Ascending aorta (tissue), 2 donors: ENCODE results near the gene FLYWCH1. TPM values are rescaled to one million over a fixed set of nuclear protein-coding genes. Genes with fewer than 3 reads are reported as not detected.
A peak's percentile ranks its signal among the peaks of the same experiment; 100 is the strongest.

Source experiments
- DNase-seq, 2 donors: peaks; one replicate each; pipeline ENCODE4 v3.0.0-alpha.2; 2019; ENCODE audit warnings: low spot score in 2 of 2
- H3K27ac ChIP-seq, 2 donors: fragments of 200-600 bp; sonication (generic); one replicate each; pipeline ENCODE4 v1.5.1; 2016 to 2017; ENCODE audit warnings: mild to moderate bottlenecking in 1 of 2
- H3K27me3 ChIP-seq: fragments of 200-600 bp; sonication (generic); one replicate; pipeline ENCODE4 v1.5.1; 2017
- H3K36me3 ChIP-seq, 2 donors: fragments of 200-600 bp; sonication (generic); one replicate each; pipeline ENCODE4 v1.5.1; 2016
- H3K4me1 ChIP-seq, 2 donors: fragments of 200-600 bp; sonication (generic); one replicate each; pipeline ENCODE4 v1.5.1; 2016 to 2017; ENCODE audit warnings: mild to moderate bottlenecking in 1 of 2
- H3K4me3 ChIP-seq, 2 donors: fragments of 200-600 bp; sonication (generic); one replicate each; pipeline ENCODE4 v1.5.1; 2016 to 2017; ENCODE audit warnings: mild to moderate bottlenecking in 1 of 2
- H3K9me3 ChIP-seq, 2 donors: fragments of 200-600 bp; sonication (generic); one replicate each; pipeline ENCODE4 v1.5.1; 2016
- intact Hi-C: fragments of 100-400 bp; cut with DNase I; formaldehyde crosslinking; loops from one replicate; pipeline ENCODE4 v1.15.1; 2023
- total RNA-seq: library from RNA; depleted of rRNA; stranded (reverse); fragments of >200 nt; gene quantifications from one replicate; pipeline ENCODE4 v1.1.0, GENCODE V29; 2016
- TF ChIP-seq, protein P1 (sequence below), 3 experiments: fragments of 200-600 bp in 2 of 3; fragments of 450-650 bp in 1 of 3; sonication (generic) in 2 of 3; IDR thresholded peaks; one replicate each; pipeline ENCODE4 v1.5.1; 2016 to 2019; ENCODE audit warnings: antibody characterized with exemption in 3 of 3, mild to moderate bottlenecking in 1 of 3, moderate library complexity in 1 of 3

FLYWCH1 gene
- total RNA-seq, 1 donor from 2014 or later = 74.3 TPM

DNA sequence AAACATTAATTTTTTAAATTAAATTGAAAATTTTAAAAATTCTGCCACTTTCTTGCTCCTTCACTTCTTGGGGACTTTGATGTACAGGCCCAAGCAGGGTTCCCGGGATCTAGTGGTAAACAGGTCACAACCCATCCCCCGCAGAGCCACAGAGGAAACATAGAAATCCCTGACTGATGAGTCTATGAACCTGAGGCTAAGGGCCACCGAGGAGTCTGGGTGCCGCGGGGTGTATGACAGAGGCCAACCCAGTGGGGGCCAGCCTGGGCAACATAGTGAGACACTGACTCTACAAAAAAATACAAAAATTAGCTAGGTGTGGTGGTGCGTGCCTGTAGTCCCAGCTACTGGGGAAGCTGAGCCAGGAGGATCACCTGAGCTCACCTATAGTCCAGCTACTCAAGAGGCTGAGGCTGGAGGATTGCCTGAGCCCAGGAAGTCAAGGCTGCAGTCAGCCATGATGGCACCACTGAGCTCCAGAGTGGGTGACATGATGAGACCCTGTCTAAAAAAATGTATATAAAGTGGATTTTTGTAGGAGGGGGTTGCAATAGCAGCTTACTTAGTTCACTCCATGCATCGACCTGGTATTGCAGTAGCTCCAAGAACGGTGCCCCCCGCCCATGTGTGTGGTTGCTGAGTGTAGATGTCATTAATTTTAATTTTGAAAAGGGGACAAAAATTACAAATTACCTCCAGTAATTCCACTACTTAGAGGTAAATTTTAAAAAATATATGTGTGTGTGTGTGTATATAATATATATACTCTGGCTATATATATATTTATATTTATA lies 9.2 kb upstream of the FLYWCH1 start:
- intact Hi-C loops = loop anchor here (10.0 kb wide), 1 partner anchor 252 kb away; no protein-coding TSS in a partner anchor
- Histone ChIP-seq H3K27me3 (no peaks in the 10 kb centered on the region), H3K27ac (no peak overlapping the region), H3K4me3 (no peak overlapping the region), H3K36me3 (peaks cover 0 to 4% of the 10 kb centered on the region in 2 donors), H3K4me1 (peaks cover 0 to 10% of the 10 kb centered on the region in 2 donors), H3K9me3 (no peaks in the 10 kb centered on the region)
- TF ChIP-seq, protein P1, sequence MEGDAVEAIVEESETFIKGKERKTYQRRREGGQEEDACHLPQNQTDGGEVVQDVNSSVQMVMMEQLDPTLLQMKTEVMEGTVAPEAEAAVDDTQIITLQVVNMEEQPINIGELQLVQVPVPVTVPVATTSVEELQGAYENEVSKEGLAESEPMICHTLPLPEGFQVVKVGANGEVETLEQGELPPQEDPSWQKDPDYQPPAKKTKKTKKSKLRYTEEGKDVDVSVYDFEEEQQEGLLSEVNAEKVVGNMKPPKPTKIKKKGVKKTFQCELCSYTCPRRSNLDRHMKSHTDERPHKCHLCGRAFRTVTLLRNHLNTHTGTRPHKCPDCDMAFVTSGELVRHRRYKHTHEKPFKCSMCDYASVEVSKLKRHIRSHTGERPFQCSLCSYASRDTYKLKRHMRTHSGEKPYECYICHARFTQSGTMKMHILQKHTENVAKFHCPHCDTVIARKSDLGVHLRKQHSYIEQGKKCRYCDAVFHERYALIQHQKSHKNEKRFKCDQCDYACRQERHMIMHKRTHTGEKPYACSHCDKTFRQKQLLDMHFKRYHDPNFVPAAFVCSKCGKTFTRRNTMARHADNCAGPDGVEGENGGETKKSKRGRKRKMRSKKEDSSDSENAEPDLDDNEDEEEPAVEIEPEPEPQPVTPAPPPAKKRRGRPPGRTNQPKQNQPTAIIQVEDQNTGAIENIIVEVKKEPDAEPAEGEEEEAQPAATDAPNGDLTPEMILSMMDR (IDR thresholded peaks at IDR 0.05) = no peak
- DNase-seq = no peak

DNA sequence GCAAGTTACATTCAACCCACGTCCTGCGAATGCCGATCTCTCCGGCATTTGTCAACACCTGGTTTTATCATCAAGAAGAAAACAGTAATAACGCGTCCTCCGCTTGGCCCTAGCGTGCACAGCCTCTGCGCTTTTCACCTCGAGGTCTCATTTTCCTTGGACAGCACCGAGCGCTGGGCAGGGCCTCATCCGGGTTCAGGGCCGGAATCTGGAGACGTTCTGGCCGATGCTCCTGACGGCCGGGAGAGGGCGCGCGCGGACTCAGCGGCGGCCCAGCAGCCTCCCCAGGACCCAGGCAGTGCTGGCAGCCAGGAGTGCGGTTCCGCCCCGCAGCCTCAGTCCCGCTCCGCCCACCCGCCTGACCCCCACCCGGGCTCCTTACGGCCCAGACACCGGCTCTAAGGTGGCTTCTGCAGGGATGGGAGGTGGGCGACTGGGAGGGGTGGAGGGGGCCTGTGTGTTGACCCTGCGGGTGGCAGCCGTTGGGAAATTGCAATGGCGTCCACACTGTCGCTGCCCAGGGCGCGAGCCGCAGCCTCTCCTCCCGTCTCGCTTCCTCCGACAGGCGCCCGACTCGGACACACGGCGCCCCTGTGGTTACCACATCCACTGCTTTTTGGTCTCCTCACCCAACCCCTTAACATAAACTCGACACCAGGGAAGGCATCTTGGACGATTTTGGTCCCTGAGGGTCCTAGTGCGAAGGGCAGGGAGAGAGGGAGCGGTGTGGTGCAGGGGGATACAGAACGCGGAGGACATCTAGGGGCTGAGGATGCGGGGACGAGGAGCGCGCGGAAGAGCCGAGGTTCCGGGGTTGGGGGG lies 7.4 kb upstream of the FLYWCH1 start:
- H3K27me3 ChIP-seq = no peaks in the 10 kb centered on the region
- intact Hi-C loops = loop anchor here (1.0 to 10.0 kb wide), 5 partner anchors 15 to 250 kb away; partner anchors contain the start of gene HCFC1R1
- H3K4me1 ChIP-seq = peaks cover 0 to 10% of the 10 kb centered on the region in 2 donors
- H3K27ac ChIP-seq = peak overlapping the region; percentile 74 to 92
- DNase-seq = peak; percentile 40 to 92
- no peaks in the 10 kb centered on the region for H3K9me3 ChIP-seq
- TF ChIP-seq, protein P1 (IDR thresholded peaks at IDR 0.05) = peak; percentile 91 to 96 (median 96)
- H3K36me3 ChIP-seq = no peaks in the 10 kb centered on the region
- peak overlapping the region; percentile 83 to 88 for H3K4me3 ChIP-seq

DNA sequence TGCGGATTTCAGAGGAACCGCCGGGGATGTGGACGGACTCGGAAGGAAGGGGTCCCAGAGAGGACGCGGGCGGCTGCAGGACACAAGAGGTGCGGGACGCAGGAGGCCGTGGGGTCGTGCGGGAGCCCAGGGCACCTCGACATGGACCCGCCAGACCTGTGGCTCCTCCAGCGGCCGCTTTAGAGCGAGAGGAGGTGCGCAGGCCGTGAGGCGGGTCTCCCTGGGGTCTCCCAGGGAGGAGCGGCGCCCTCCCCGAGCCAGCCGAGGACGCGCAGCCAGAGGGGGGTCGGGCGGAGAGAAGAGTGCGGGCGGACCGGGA lies 6.8 kb upstream of the FLYWCH1 start:
- Histone ChIP-seq H3K9me3 (no peaks in the 10 kb centered on the region), H3K4me3 (peak overlapping the region; percentile 83 to 88), H3K4me1 (peaks cover 0 to 10% of the 10 kb centered on the region in 2 donors), H3K27me3 (no peaks in the 10 kb centered on the region), H3K27ac (peak overlapping the region; percentile 74 to 92), H3K36me3 (no peaks in the 10 kb centered on the region)
- no peak for DNase-seq
- TF ChIP-seq, protein P1 (IDR thresholded peaks at IDR 0.05) = no peak
- intact Hi-C loops = loop anchor here (1.0 to 10.0 kb wide), 7 partner anchors 14 to 250 kb away; partner anchors contain the start of genes HCFC1R1 and SRRM2

DNA sequence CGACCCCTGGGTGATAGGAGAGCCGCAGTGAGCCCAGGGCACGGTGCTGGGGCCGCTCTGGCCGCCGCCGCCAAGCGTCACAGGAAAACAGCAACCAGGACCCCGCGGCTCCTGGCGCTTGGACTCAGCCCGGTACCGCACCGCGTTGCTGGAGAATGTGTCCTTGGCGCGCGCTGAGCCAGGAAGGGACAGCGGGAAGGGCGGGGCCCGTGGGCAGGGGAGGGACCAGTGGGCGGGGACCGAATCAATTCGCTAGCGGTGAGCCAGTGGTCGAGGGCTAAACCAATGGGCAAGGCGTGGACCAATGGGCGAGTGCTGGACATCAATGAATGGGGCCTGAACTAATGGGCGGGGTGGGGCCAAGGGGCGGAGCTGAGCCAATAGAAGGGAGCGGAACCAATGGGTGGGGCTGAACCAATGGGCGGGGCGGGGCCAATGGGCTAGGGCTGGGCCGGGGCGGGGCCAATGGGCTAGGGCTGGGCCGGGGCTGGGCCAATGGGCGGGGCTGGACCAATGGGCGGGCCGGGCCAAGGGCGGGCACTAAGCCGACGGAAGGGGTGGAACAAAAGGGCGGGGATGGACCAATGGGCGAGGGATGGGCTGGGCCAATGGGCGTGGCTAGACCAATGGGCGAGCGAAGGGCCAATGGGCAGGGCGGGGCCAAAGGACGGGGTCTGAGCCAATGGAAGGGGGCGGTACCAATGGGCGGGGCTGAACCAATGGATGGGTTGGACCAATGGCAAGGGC lies 6.3 kb upstream of the FLYWCH1 start:
- peak overlapping the region; percentile 74 to 92 for H3K27ac ChIP-seq
- H3K4me3 ChIP-seq = peak overlapping the region; percentile 83 to 88
- H3K36me3 ChIP-seq = no peaks in the 10 kb centered on the region
- DNase-seq = peak; percentile 99 to 100
- TF ChIP-seq, protein P1 (IDR thresholded peaks at IDR 0.05) = no peak
- intact Hi-C loops = loop anchor here (1.0 to 10.0 kb wide), 5 partner anchors 21 to 249 kb away; partner anchors contain the start of genes HCFC1R1 and SRRM2
- no peaks in the 10 kb centered on the region for H3K9me3 ChIP-seq
- H3K4me1 ChIP-seq = peaks cover 0 to 10% of the 10 kb centered on the region in 2 donors
- H3K27me3 ChIP-seq = no peaks in the 10 kb centered on the region

DNA sequence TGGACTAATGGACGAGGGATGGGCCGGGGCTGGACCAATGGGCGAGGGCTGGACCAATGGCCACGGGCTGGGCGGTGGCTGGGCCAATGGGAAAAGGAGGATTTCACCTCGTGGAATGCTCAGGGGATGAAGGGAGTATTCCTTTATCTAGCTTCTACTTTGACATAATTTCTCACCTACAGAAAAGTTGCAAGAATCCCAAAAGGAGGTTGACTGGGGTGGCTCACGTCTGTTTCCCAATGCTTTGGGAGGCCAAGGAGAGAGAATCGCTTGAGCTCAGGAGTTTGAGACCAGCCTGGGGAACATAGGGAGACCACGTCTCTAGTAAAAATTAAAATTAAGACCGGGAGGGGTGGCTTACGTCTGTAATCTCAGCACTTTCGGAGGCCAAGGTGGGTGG lies 5.7 kb upstream of the FLYWCH1 start:
- Histone ChIP-seq H3K27ac (peak overlapping the region; percentile 64 to 72), H3K4me3 (peak overlapping the region in 1 of 2 donors; percentile 17), H3K27me3 (no peaks in the 10 kb centered on the region), H3K36me3 (no peaks in the 10 kb centered on the region), H3K9me3 (no peaks in the 10 kb centered on the region), H3K4me1 (peaks cover 0 to 11% of the 10 kb centered on the region in 2 donors)
- intact Hi-C loops = loop anchor here (1.0 to 10.0 kb wide), 5 partner anchors 21 to 249 kb away; partner anchors contain the start of genes HCFC1R1 and SRRM2
- TF ChIP-seq, protein P1 (IDR thresholded peaks at IDR 0.05) = no peak
- no peak for DNase-seq
